ENCODE data around the gene TPSB2. TPM values are rescaled to one million over a fixed set of nuclear protein-coding genes. Genes with fewer than 3 reads are reported as not detected.
"Not testable (repeated sequence)": the region's sequence is repeated elsewhere in the genome, so short reads cannot be mapped to it uniquely, and the experiment has no call there.

TPSB2 gene
- total and polyA plus RNA-seq, 7 donors: 1.9 to 14.2 (median 3.3) TPM

DNA sequence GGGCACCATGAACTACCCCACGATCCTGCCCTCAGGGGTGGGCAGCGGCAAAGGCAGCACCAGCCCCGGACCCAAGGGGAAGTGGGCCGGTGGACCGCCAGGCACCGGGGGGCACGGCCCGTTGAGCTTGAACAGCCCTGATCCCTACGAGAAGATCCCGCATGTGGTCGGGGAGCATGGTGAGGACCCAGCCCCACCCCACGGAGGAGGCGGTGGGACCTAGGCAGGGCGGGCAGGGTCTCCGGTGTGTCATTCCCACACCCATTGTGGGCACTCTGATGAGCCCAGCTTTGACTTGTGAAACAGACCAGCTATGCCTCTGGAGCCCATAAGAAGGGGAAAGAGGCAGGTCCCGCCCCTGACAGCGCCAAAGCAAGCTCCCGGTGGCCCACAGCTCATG is 27.7 kb downstream of the TPSB2 start:
- H3K4me3 ChIP-seq: no peak overlapping the region
- no peaks in the 10 kb centered on the region for H3K9me3 ChIP-seq
- H3K36me3 ChIP-seq (ENCODE audit: insufficient read depth in 1 of 2, low read depth in 1 of 2): no peaks in the 10 kb centered on the region
- H3K4me1 ChIP-seq: no peaks in the 10 kb centered on the region
- no peak overlapping the region for H3K27ac ChIP-seq
- WGBS, 3 donors: 88 to 91% (median 90%) methylated on average over 18 of the region's 18 CpGs
- H3K27me3 ChIP-seq (ENCODE audit: insufficient read depth in 3 of 3, low read length in 2 of 3): peaks cover 0 to 11% (median 4%) of the 10 kb centered on the region in 3 donors
- ATAC-seq (no peak), DNase-seq (no peak)
- intact Hi-C loops (cut with DNase I): no loop called here
- TF ChIP-seq, protein P1, sequence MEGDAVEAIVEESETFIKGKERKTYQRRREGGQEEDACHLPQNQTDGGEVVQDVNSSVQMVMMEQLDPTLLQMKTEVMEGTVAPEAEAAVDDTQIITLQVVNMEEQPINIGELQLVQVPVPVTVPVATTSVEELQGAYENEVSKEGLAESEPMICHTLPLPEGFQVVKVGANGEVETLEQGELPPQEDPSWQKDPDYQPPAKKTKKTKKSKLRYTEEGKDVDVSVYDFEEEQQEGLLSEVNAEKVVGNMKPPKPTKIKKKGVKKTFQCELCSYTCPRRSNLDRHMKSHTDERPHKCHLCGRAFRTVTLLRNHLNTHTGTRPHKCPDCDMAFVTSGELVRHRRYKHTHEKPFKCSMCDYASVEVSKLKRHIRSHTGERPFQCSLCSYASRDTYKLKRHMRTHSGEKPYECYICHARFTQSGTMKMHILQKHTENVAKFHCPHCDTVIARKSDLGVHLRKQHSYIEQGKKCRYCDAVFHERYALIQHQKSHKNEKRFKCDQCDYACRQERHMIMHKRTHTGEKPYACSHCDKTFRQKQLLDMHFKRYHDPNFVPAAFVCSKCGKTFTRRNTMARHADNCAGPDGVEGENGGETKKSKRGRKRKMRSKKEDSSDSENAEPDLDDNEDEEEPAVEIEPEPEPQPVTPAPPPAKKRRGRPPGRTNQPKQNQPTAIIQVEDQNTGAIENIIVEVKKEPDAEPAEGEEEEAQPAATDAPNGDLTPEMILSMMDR (IDR thresholded peaks at IDR 0.05): no peak

DNA sequence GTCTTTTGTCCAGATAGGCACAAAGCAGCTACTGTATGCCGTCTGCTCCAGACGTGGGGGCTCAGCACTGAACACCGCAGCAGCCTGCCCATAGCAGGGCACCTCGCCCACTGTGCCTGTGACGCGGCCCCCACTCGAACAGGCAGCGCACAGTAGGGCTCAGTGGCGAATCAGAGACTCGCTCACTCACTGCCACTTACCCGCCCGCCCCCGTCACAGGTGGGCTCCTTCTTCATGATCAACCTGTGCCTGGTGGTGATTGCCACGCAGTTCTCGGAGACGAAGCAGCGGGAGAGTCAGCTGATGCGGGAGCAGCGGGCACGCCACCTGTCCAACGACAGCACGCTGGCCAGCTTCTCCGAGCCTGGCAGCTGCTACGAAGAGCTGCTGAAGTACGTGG is 28.5 kb downstream of the TPSB2 start:
- no peak for DNase-seq
- H3K27me3 ChIP-seq (ENCODE audit: insufficient read depth in 3 of 3, low read length in 2 of 3): peaks cover 0 to 17% (median 4%) of the 10 kb centered on the region in 3 donors
- no peaks in the 10 kb centered on the region for H3K4me1 ChIP-seq
- H3K36me3 ChIP-seq (ENCODE audit: insufficient read depth in 1 of 2, low read depth in 1 of 2): no peaks in the 10 kb centered on the region
- no peak overlapping the region for H3K4me3 ChIP-seq
- 83 to 90% (median 84%) methylated on average over 25 of the region's 25 CpGs for WGBS, 3 donors
- TF ChIP-seq, protein P1 (IDR thresholded peaks at IDR 0.05): no peak
- no peak overlapping the region for H3K27ac ChIP-seq
- no peaks in the 10 kb centered on the region for H3K9me3 ChIP-seq
- intact Hi-C loops (cut with DNase I): no loop called here
- no peak for ATAC-seq

DNA sequence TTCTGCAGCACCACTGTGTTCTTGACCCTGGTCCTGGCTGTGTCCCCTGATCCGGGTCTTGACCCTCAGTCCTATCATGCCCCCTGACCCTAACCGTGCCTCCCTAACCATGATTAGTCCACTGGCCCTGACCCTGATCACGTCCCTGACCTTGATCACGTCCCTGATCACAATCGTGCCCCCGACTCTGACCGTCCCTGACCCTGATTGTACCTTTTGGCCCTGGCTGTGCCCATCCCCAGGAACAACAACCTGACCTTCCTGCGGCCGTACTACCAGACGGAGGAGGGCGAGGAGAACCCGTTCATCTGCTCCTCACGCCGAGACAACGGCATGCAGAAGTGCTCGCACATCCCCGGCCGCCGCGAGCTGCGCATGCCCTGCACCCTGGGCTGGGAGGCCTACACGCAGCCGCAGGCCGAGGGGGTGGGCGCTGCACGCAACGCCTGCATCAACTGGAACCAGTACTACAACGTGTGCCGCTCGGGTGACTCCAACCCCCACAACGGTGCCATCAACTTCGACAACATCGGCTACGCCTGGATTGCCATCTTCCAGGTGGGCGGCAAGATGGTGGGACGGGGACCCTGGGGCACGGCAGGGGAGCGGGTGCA is 29.9 kb downstream of the TPSB2 start:
- Histone ChIP-seq H3K4me3 (no peak overlapping the region), H3K36me3 (ENCODE audit: insufficient read depth in 1 of 2, low read depth in 1 of 2) (no peaks in the 10 kb centered on the region)
- intact Hi-C loops (cut with DNase I): no loop called here

DNA sequence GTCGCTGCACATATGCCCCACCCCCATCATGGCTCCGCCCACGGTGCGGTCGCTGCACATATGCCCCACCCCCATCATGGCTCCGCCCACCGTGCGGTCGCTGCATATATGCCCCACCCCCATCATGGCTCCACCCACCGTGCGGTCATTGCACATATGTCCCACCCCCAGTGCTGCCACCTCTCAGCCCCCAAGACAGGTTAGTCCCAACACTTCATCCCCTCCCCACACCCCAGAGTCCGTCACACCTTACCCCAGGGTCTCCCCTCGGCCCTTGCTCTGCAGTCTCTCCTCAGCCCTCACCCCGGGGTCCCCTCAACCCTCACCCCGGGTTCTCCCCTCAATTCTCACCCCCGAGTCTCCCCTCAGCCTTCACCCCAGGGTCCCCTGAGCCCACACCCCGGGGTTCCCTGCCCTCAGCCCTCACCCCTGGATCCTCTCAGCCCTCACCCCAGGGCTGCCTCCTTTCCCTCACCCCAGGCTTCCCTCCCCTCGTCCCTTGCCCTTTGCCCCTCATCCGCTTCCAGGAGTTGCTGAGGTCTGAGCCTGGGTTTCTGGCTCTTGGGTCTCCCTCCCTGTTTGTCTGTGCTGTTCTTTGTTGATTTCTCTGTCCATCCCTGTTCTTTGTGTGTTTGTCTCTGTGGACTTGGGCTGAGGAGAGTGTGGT is 30.5 kb downstream of the TPSB2 start:
- intact Hi-C loops (cut with DNase I): loop anchor here in 1 of 2 donors (5.0 kb wide), 1 partner anchor 82 kb away; no protein-coding TSS in a partner anchor
- Histone ChIP-seq H3K36me3 (ENCODE audit: insufficient read depth in 1 of 2, low read depth in 1 of 2) (no peaks in the 10 kb centered on the region), H3K4me3 (no peak overlapping the region), H3K9me3 (no peaks in the 10 kb centered on the region), H3K4me1 (no peaks in the 10 kb centered on the region), H3K27me3 (ENCODE audit: insufficient read depth in 3 of 3, low read length in 2 of 3) (peaks cover 0 to 30% (median 6%) of the 10 kb centered on the region in 3 donors), H3K27ac (no peak overlapping the region)
- 77 to 83% (median 80%) methylated on average over 10 to 15 of the region's 19 CpGs for whole genome bisulfite sequencing, 3 donors
- DNase-seq: no peak
- TF ChIP-seq, protein P1 (IDR thresholded peaks at IDR 0.05): no peak
- ATAC-seq: no peak

More for the DNA sequence above, 29.9 kb downstream of the TPSB2 start:
- TF ChIP-seq, protein P1 (IDR thresholded peaks at IDR 0.05): no peak
- ATAC-seq (no peak), DNase-seq (no peak)
- H3K9me3 ChIP-seq: no peaks in the 10 kb centered on the region
- 91 to 93% (median 92%) methylated on average over 38 of the region's 38 CpGs for WGBS, 3 donors
- H3K27ac ChIP-seq: no peak overlapping the region
- H3K4me1 ChIP-seq: no peaks in the 10 kb centered on the region
- peaks cover 0 to 26% (median 6%) of the 10 kb centered on the region in 3 donors for H3K27me3 ChIP-seq (ENCODE audit: insufficient read depth in 3 of 3, low read length in 2 of 3)

DNA sequence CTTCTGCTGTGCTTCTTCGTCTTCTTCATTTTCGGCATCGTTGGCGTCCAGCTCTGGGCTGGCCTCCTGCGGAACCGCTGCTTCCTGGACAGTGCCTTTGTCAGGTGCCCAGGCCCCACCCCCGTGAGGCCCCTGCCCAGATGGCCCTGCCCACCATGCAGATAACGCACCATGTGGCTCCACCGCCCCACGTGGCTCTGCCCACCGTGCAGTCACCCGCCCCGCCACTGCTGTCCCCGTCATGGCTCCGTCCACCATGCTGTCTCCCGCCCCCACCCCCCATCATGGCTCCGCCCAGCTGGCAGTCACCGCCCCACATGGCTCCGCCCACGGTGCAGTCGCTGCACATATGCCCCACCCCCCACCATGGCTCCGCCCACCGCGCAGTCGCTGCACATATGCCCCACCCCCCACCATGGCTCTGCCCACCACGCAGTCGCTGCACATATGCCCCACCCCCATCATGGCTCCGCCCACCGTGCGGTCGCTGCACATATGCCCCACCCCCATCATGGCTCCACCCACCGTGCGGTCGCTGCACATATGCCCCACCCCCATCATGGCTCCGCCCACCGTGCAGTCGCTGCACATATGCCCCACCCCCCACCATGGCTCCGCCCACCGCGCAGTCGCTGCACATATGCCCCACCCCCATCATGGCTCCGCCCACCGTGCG is 31.2 kb downstream of the TPSB2 start:
- H3K4me1 ChIP-seq; H3K36me3 ChIP-seq (ENCODE audit: insufficient read depth in 1 of 2, low read depth in 1 of 2); DNase-seq; ATAC-seq; H3K27ac ChIP-seq; H3K4me3 ChIP-seq; H3K9me3 ChIP-seq: not testable (repeated sequence)
- peaks cover 0 to 30% (median 8%) of the 10 kb centered on the region in 3 donors for H3K27me3 ChIP-seq (ENCODE audit: insufficient read depth in 3 of 3, low read length in 2 of 3)
- intact Hi-C loops (cut with DNase I): loop anchor here in 1 of 2 donors (5.0 kb wide), 1 partner anchor 82 kb away; no protein-coding TSS in a partner anchor
- 86 to 91% (median 89%) methylated on average over 34 to 44 of the region's 44 CpGs for WGBS, 3 donors

Data from psoas muscle (tissue), 8 donors.